ENCODE data around the gene RND1.

The RND1 gene

DNA sequence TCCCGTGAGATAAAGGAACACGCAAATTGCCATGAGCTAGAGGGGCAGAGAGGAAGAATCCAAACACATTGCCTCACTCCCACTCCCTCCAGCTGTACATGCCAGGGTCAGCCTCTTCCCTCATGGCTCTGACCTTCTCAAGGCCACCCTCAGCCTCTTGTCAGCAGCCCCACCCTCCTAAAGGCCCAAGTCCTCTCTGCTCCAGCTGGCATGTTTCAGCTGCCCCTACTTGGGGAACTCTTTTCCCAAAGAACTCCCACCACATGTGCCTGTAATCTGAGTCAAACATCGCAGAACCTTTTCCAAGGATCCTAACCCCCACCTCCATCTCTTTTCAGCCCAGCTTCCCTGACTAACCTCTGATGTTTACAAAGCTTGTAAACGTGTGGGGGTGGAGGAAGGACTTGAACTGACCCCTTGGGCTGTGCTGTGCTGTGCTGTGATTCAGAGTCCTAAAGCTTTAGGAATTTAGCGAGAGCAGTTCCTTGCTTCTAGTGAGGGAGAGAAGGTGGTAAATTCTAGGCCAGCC is 54.7 kb downstream of the RND1 start:
- no peak for DNase-seq (ENCODE audit: low read depth in 2 of 2)

- no peak for DNase-seq (ENCODE audit: low read depth in 2 of 2)
Measured at GRCh38 chr12:48807981-48808380, 57.7 kb downstream of the RND1 start.
